CD4-positive, CD25-positive, alpha-beta regulatory T cell (primary cell): Measurements from ENCODE around the gene MAST4. TPM values are rescaled to one million over a fixed set of nuclear protein-coding genes. Genes with fewer than 3 reads are reported as not detected.

Experiments used
- ATAC-seq, 2 donors: fragments of 150-1000 bp; cut with Tn5 transposase; one replicate each; pipeline ENCODE4 v1.10.0; 2021; ENCODE audit warnings: low read depth in 2 of 2, moderate number of reproducible peaks in 2 of 2, moderate library complexity in 1 of 2
- DNase-seq, 3 donors: peaks; one replicate each; pipeline versions ENCODE4 v3.0.0 to v3.0.0-alpha.2; 2012 to 2022; ENCODE audit warnings: mixed read lengths in 1 of 3
- H3K27ac ChIP-seq: one replicate; pipeline ENCODE4 v1.7.0; 2013; ENCODE audit warnings: mild to moderate bottlenecking, low read length; ENCODE audit not compliant: insufficient read depth, poor library complexity, severe bottlenecking
- H3K27me3 ChIP-seq: one replicate; pipeline ENCODE4 v1.7.0; 2013; ENCODE audit warnings: low read length; ENCODE audit not compliant: control insufficient read depth, insufficient read depth
- H3K36me3 ChIP-seq: one replicate; pipeline ENCODE4 v1.7.0; 2013; ENCODE audit warnings: mild to moderate bottlenecking, low read length, moderate library complexity; ENCODE audit not compliant: control insufficient read depth, insufficient read depth
- H3K4me1 ChIP-seq: 2 replicates; pipeline ENCODE4 v1.7.0; 2013; ENCODE audit warnings: mild to moderate bottlenecking, low read length; ENCODE audit not compliant: insufficient read depth, control insufficient read depth, poor library complexity, severe bottlenecking
- H3K4me3 ChIP-seq: one replicate; pipeline ENCODE4 v1.7.0; 2013; ENCODE audit warnings: low read depth, mild to moderate bottlenecking, low read length, moderate library complexity
- H3K9me3 ChIP-seq, 2 experiments: 1 replicate in 1 of 2; 2 replicates in 1 of 2; pipeline ENCODE4 v1.7.0; 2013; ENCODE audit warnings: low read length in 2 of 2, mild to moderate bottlenecking in 1 of 2, moderate library complexity in 1 of 2; ENCODE audit not compliant: control insufficient read depth in 2 of 2
- H3K27ac Mint-ChIP-seq, 3 donors: one replicate each; pipeline ENCODE4 v1.8.0; 2020 to 2022; ENCODE audit warnings: mild to moderate bottlenecking in 3 of 3, mixed read lengths in 3 of 3, moderate library complexity in 2 of 3
- H3K27me3 Mint-ChIP-seq: one replicate; pipeline ENCODE4 v1.8.0; 2022; ENCODE audit warnings: mild to moderate bottlenecking, mixed read lengths
- H3K36me3 Mint-ChIP-seq: one replicate; pipeline ENCODE4 v1.8.0; 2020; ENCODE audit warnings: mixed read lengths
- H3K4me1 Mint-ChIP-seq, 4 donors: one replicate each; pipeline ENCODE4 v1.8.0; 2020 to 2022; ENCODE audit warnings: mixed read lengths in 4 of 4, mild to moderate bottlenecking in 1 of 4
- H3K4me3 Mint-ChIP-seq, 4 donors: one replicate each; pipeline ENCODE4 v1.8.0; 2020 to 2022; ENCODE audit warnings: mild to moderate bottlenecking in 4 of 4, mixed read lengths in 4 of 4, moderate library complexity in 3 of 4
- H3K9me3 Mint-ChIP-seq, 7 donors: one replicate each; pipeline ENCODE4 v1.8.0; 2020 to 2022; ENCODE audit warnings: mixed read lengths in 7 of 7, mild to moderate bottlenecking in 3 of 7, moderate library complexity in 2 of 7
- polyA plus RNA-seq, 4 donors: library from polyadenylated mRNA; unstranded; fragments of 300-500 nt; fragmentation: Illumina TruSeq; gene quantifications; one replicate each; pipeline ENCODE4 v1.2.3, GENCODE V29; 2021
- total RNA-seq: library from RNA; stranded (reverse); gene quantifications from one replicate; pipeline ENCODE4 v1.2.3, GENCODE V29; 2022

The MAST4 gene
- total and polyA plus RNA-seq, 5 donors from 2014 or later: 11.7 to 54.1 (median 12.7) TPM

GRCh38 chr5:66959653-66960052 is 363.5 kb downstream of the MAST4 start:
- ATAC-seq (no peak), DNase-seq (no peak)
- Histone ChIP-seq H3K36me3 (no peaks in the 10 kb centered on the region), H3K4me3 (no peak overlapping the region), H3K27ac (no peak overlapping the region), H3K9me3 (no peaks in the 10 kb centered on the region), H3K4me1 (no peaks in the 10 kb centered on the region), H3K27me3 (no peaks in the 10 kb centered on the region)
- Mint-ChIP-seq H3K4me3 (no peak overlapping the region), H3K36me3 (no peaks in the 10 kb centered on the region), H3K9me3 (peaks cover 0 to 1% (median 0%) of the 10 kb centered on the region in 7 donors), H3K27ac (no peak overlapping the region), H3K27me3 (peaks cover 10% of the 10 kb centered on the region), H3K4me1 (no peaks in the 10 kb centered on the region)

DNA sequence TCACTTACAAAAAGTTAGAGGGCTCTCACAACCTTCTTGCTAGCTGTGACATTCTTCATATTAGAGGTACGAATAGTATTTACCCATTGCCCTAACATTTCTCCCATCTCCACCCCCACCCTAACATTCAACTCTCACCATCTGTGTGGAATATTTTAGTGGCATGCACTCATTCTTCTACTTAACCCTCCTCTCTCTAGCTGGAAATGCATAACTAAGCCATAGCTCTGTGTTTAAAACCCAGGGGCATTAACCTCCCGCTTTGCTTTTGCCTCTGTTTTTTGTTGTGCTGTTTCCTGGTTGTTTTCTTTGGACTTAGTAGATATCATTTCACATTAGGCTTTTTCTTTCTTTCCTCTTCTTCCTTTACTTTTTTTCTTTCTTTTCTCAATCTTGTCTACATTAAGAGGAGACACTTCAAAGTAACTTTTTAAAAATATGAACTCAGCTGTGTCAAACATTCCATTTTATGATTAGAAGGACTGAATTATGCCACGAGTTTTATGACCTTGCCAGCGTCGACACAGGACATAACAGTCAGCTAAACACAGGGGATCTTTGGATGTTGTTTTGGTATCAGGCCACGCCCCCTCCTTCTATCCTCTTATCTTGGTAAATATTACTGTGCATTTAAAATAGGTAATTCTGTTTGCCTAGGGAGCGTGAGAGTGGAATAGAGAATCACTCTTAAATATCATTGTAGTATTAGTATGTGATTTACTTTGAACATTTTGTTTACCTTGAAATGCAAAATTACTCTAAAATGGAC is 364.4 kb downstream of the MAST4 start:
- Mint-ChIP-seq H3K9me3 (peaks cover 0 to 1% (median 0%) of the 10 kb centered on the region in 7 donors), H3K27ac (no peak overlapping the region), H3K27me3 (peaks cover 10% of the 10 kb centered on the region), H3K36me3 (no peaks in the 10 kb centered on the region), H3K4me1 (no peaks in the 10 kb centered on the region), H3K4me3 (no peak overlapping the region)
- DNase-seq (no peak), ATAC-seq (no peak)
- Histone ChIP-seq H3K27me3 (no peaks in the 10 kb centered on the region), H3K4me3 (no peak overlapping the region), H3K9me3 (no peaks in the 10 kb centered on the region), H3K27ac (no peak overlapping the region), H3K4me1 (no peaks in the 10 kb centered on the region), H3K36me3 (no peaks in the 10 kb centered on the region)

GRCh38 chr5:66963559-66963971 is 367.4 kb downstream of the MAST4 start:
- H3K4me1 ChIP-seq: no peaks in the 10 kb centered on the region
- H3K9me3 ChIP-seq: no peaks in the 10 kb centered on the region
- Mint-ChIP-seq H3K27me3 (peaks cover 10% of the 10 kb centered on the region), H3K4me3 (no peak overlapping the region), H3K4me1 (no peaks in the 10 kb centered on the region), H3K27ac (no peak overlapping the region), H3K36me3 (no peaks in the 10 kb centered on the region), H3K9me3 (no peaks in the 10 kb centered on the region)
- H3K27me3 ChIP-seq: no peaks in the 10 kb centered on the region
- H3K4me3 ChIP-seq: no peak overlapping the region
- no peaks in the 10 kb centered on the region for H3K36me3 ChIP-seq
- H3K27ac ChIP-seq: no peak overlapping the region
- ATAC-seq (no peak), DNase-seq (no peak)

GRCh38 chr5:66966439-66966838 is 370.2 kb downstream of the MAST4 start:
- no peak overlapping the region for H3K4me3 Mint-ChIP-seq
- H3K36me3 Mint-ChIP-seq: no peaks in the 10 kb centered on the region
- H3K27ac Mint-ChIP-seq: peak overlapping the region in 1 of 3 donors; percentile 27

GRCh38 chr5:66967102-66967501 is 370.9 kb downstream of the MAST4 start:
- Mint-ChIP-seq H3K36me3 (no peaks in the 10 kb centered on the region), H3K27ac (no peak overlapping the region), H3K4me1 (no peaks in the 10 kb centered on the region), H3K27me3 (no peaks in the 10 kb centered on the region), H3K4me3 (no peak overlapping the region), H3K9me3 (no peaks in the 10 kb centered on the region)
- no peak for ATAC-seq
- Histone ChIP-seq H3K27me3 (no peaks in the 10 kb centered on the region), H3K36me3 (no peaks in the 10 kb centered on the region), H3K27ac (no peak overlapping the region), H3K4me1 (no peaks in the 10 kb centered on the region), H3K9me3 (no peaks in the 10 kb centered on the region), H3K4me3 (no peak overlapping the region)
- DNase-seq: no peak

More at GRCh38 chr5:66966439-66966838, 370.2 kb downstream of the MAST4 start:
- Histone ChIP-seq H3K27ac (no peak overlapping the region), H3K4me3 (no peak overlapping the region), H3K36me3 (no peaks in the 10 kb centered on the region), H3K9me3 (no peaks in the 10 kb centered on the region), H3K4me1 (no peaks in the 10 kb centered on the region), H3K27me3 (no peaks in the 10 kb centered on the region)
- DNase-seq (no peak), ATAC-seq (no peak)
- Mint-ChIP-seq H3K27me3 (no peaks in the 10 kb centered on the region), H3K4me1 (no peaks in the 10 kb centered on the region), H3K9me3 (no peaks in the 10 kb centered on the region)

GRCh38 chr5:66967826-66968262 is 371.7 kb downstream of the MAST4 start:
- Mint-ChIP-seq H3K4me3 (no peak overlapping the region), H3K36me3 (no peaks in the 10 kb centered on the region), H3K4me1 (no peaks in the 10 kb centered on the region), H3K27ac (no peak overlapping the region), H3K27me3 (no peaks in the 10 kb centered on the region), H3K9me3 (no peaks in the 10 kb centered on the region)
- Histone ChIP-seq H3K36me3 (no peaks in the 10 kb centered on the region), H3K4me1 (no peaks in the 10 kb centered on the region), H3K27me3 (no peaks in the 10 kb centered on the region), H3K9me3 (no peaks in the 10 kb centered on the region), H3K4me3 (no peak overlapping the region), H3K27ac (no peak overlapping the region)
- DNase-seq (no peak), ATAC-seq (no peak)

- H3K27me3 ChIP-seq: no peaks in the 10 kb centered on the region
- DNase-seq (no peak), ATAC-seq (no peak)
- no peaks in the 10 kb centered on the region for H3K27me3 Mint-ChIP-seq
- H3K9me3 Mint-ChIP-seq: no peaks in the 10 kb centered on the region
- no peak overlapping the region for H3K4me3 ChIP-seq
- no peaks in the 10 kb centered on the region for H3K36me3 Mint-ChIP-seq
- no peaks in the 10 kb centered on the region for H3K4me1 Mint-ChIP-seq
- no peaks in the 10 kb centered on the region for H3K9me3 ChIP-seq
- H3K36me3 ChIP-seq: no peaks in the 10 kb centered on the region
- no peak overlapping the region for H3K4me3 Mint-ChIP-seq
- no peak overlapping the region for H3K27ac ChIP-seq
- no peaks in the 10 kb centered on the region for H3K4me1 ChIP-seq
- H3K27ac Mint-ChIP-seq: no peak overlapping the region
Measured at GRCh38 chr5:66969484-66969883, 373.3 kb downstream of the MAST4 start.

- Mint-ChIP-seq H3K36me3 (no peaks in the 10 kb centered on the region), H3K4me3 (no peak overlapping the region), H3K27me3 (no peaks in the 10 kb centered on the region), H3K9me3 (no peaks in the 10 kb centered on the region), H3K27ac (no peak overlapping the region), H3K4me1 (no peaks in the 10 kb centered on the region)
- no peaks in the 10 kb centered on the region for H3K9me3 ChIP-seq
- H3K4me1 ChIP-seq: no peaks in the 10 kb centered on the region
- no peak overlapping the region for H3K4me3 ChIP-seq
- ATAC-seq: no peak
- DNase-seq: no peak
- H3K27me3 ChIP-seq: no peaks in the 10 kb centered on the region
- H3K36me3 ChIP-seq: no peaks in the 10 kb centered on the region
- H3K27ac ChIP-seq: no peak overlapping the region
Measured at GRCh38 chr5:66969963-66970362, 373.8 kb downstream of the MAST4 start.
